ENCODE data around the gene GCC2.
"Not testable (repeated sequence)": the region's sequence is repeated elsewhere in the genome, so short reads cannot be mapped to it uniquely, and the experiment has no call there.

GCC2 gene

DNA sequence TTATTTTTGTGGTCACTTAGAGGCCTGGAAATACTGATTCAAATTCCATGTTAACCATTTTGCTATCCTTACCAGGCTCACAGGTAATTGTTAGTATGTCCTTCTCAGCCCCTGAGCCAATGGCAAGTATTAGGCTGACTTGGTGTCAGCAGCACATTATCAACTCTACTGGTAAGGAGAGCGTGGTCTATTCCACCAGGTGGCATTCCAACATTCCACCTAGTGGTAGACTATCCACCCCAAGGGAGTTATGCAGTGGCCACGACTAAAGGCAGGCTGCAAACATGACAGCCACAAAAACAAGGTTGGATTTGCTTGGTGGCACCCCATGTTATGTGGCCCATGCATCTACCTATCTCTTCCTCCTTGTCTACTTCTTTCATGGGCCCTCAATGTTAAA is 31.8 kb upstream of the GCC2 start:
- H3K36me3 ChIP-seq (ENCODE audit: control insufficient read depth, insufficient read depth, low read length) = no peaks in the 10 kb centered on the region
- H3K4me1 ChIP-seq (ENCODE audit: control insufficient read depth, insufficient read depth, low read length) = no peaks in the 10 kb centered on the region
- H3K9ac ChIP-seq (ENCODE audit: low read length) = no peak overlapping the region
- no peak overlapping the region for H3K4me3 ChIP-seq (ENCODE audit: low read length)
- H3K27me3 ChIP-seq (ENCODE audit: control insufficient read depth, insufficient read depth, low read length) = no peaks in the 10 kb centered on the region
- no peaks in the 10 kb centered on the region for H3K9me3 ChIP-seq (ENCODE audit: control insufficient read depth, low read length)

DNA sequence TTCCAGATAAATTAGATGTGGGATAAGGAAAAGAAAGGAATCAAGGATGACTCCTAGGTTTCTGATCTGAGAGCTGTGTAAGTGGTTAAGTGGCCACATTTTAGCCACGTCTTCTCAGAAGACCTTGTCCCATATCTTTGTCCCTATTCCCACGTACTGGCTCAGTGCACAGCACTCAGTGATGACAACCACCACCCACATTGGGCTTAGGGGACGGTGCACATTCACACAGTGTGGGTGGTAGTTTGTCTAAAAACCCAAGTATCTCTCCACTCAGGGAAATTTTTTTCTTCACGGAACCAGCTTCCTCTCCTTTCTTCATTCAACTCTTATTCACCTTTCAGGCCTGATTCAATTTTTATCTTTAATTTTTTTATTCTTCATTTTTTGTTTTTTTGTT is 30.6 kb upstream of the GCC2 start:
- no peaks in the 10 kb centered on the region for H3K36me3 ChIP-seq (ENCODE audit: control insufficient read depth, insufficient read depth, low read length)
- no peak overlapping the region for H3K4me3 ChIP-seq (ENCODE audit: low read length)
- no peak overlapping the region for H3K9ac ChIP-seq (ENCODE audit: low read length)
- no peaks in the 10 kb centered on the region for H3K27me3 ChIP-seq (ENCODE audit: control insufficient read depth, insufficient read depth, low read length)
- H3K4me1 ChIP-seq (ENCODE audit: control insufficient read depth, insufficient read depth, low read length) = no peaks in the 10 kb centered on the region
- no peaks in the 10 kb centered on the region for H3K9me3 ChIP-seq (ENCODE audit: control insufficient read depth, low read length)

- Histone ChIP-seq H3K27me3 (ENCODE audit: control insufficient read depth, insufficient read depth, low read length) (no peaks in the 10 kb centered on the region), H3K4me3 (ENCODE audit: low read length) (no peak overlapping the region), H3K9me3 (ENCODE audit: control insufficient read depth, low read length) (no peaks in the 10 kb centered on the region), H3K4me1 (ENCODE audit: control insufficient read depth, insufficient read depth, low read length) (no peaks in the 10 kb centered on the region), H3K9ac (ENCODE audit: low read length) (no peak overlapping the region), H3K36me3 (ENCODE audit: control insufficient read depth, insufficient read depth, low read length) (no peaks in the 10 kb centered on the region)
Measured at GRCh38 chr2:108423067-108423466, 25.9 kb upstream of the GCC2 start.

DNA sequence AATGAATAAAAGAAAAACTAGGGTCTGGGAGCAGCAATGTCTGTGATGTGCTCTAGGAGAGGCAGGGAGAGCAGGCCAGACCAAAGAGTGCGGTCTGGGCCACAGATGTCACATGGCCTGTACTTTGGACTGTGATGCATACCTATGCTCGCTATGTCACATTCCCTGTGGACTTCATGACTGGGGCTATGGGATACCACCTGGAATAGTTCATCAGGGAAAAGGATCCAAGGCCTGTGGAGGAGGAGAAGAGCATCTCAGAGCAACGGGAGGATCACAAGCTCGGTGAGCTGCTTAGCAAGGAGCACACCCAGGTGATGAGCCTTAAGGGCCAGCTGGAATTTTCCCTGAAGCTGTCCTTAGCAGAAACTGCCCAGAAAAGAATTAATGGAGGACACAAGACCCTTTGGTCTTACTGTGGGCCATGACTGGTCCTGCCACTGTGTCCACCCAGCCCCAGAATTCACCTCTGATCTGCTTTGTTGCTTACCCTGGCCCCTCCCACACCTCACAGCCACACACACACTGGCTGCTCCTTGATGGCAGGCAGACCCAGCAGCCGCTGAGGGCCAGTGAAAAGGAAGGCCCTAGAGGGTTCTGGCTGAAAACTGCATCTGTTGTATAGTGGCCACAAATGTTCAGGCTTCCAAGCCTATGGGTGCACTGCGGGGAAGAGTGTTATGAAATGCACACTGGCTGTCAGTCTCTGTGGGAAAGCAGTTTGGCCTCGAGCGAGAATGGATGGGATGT is 25.3 kb upstream of the GCC2 start:
- Histone ChIP-seq H3K4me1 (ENCODE audit: control insufficient read depth, insufficient read depth, low read length) (no peaks in the 10 kb centered on the region), H3K27me3 (ENCODE audit: control insufficient read depth, insufficient read depth, low read length) (no peaks in the 10 kb centered on the region), H3K4me3 (ENCODE audit: low read length) (no peak overlapping the region), H3K9me3 (ENCODE audit: control insufficient read depth, low read length) (no peaks in the 10 kb centered on the region), H3K36me3 (ENCODE audit: control insufficient read depth, insufficient read depth, low read length) (no peaks in the 10 kb centered on the region), H3K9ac (ENCODE audit: low read length) (no peak overlapping the region)

GRCh38 chr2:108428286-108429009 is 20.6 kb upstream of the GCC2 start:
- no peaks in the 10 kb centered on the region for H3K9me3 ChIP-seq (ENCODE audit: control insufficient read depth, low read length)
- H3K36me3 ChIP-seq (ENCODE audit: control insufficient read depth, insufficient read depth, low read length) = no peaks in the 10 kb centered on the region
- no peak overlapping the region for H3K4me3 ChIP-seq (ENCODE audit: low read length)

DNA sequence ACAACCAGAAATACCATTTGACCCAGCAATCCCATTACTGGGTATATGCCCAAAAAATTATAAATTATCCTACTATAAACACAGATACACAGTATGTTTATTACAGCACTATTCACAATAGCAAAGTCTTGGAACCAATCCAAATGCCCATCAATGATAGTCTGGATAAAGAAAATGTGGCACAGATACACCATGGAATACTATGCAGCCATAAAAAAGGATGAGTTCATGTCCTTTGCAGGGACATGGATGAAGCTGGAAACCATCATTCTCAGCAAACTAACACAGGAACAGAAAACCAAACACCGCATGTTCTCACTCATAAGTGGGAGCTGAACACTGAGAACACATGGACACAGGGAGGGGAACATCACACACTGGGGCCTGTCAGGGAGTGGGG is 13.4 kb upstream of the GCC2 start:
- H3K36me3 ChIP-seq (ENCODE audit: control insufficient read depth, insufficient read depth, low read length); H3K4me3 ChIP-seq (ENCODE audit: low read length); H3K9me3 ChIP-seq (ENCODE audit: control insufficient read depth, low read length); H3K27me3 ChIP-seq (ENCODE audit: control insufficient read depth, insufficient read depth, low read length); H3K9ac ChIP-seq (ENCODE audit: low read length); H3K4me1 ChIP-seq (ENCODE audit: control insufficient read depth, insufficient read depth, low read length): not testable (repeated sequence)

More at GRCh38 chr2:108428286-108429009, 20.6 kb upstream of the GCC2 start:
- Histone ChIP-seq H3K9ac (ENCODE audit: low read length) (no peak overlapping the region), H3K27me3 (ENCODE audit: control insufficient read depth, insufficient read depth, low read length) (no peaks in the 10 kb centered on the region), H3K4me1 (ENCODE audit: control insufficient read depth, insufficient read depth, low read length) (no peaks in the 10 kb centered on the region)

GRCh38 chr2:108436976-108437375 is 12.0 kb upstream of the GCC2 start:
- Histone ChIP-seq H3K9ac (ENCODE audit: low read length) (no peak overlapping the region), H3K36me3 (ENCODE audit: control insufficient read depth, insufficient read depth, low read length) (no peaks in the 10 kb centered on the region), H3K27me3 (ENCODE audit: control insufficient read depth, insufficient read depth, low read length) (no peaks in the 10 kb centered on the region), H3K4me3 (ENCODE audit: low read length) (no peak overlapping the region), H3K4me1 (ENCODE audit: control insufficient read depth, insufficient read depth, low read length) (peaks cover 6% of the 10 kb centered on the region), H3K9me3 (ENCODE audit: control insufficient read depth, low read length) (no peaks in the 10 kb centered on the region)

DNA sequence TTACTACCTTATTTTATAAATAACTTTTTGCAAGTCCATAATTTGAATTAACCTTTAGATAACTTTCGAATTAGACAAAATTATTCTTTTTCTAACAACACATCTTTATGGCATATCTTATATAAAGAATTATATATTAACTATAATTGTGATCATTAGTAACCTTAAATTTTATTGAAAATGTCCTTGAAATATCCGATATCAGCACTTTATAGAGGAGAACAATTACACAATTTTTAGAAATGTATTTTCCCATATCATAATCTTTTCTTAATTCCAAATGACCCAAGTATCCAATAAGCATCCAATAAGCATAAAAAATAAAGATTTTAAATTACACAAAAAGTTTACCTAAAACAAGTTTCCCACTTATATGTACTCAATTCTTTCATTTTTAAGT is 7.3 kb upstream of the GCC2 start:
- no peak overlapping the region for H3K9ac ChIP-seq (ENCODE audit: low read length)
- no peaks in the 10 kb centered on the region for H3K36me3 ChIP-seq (ENCODE audit: control insufficient read depth, insufficient read depth, low read length)
- no peak overlapping the region for H3K4me3 ChIP-seq (ENCODE audit: low read length)
- no peaks in the 10 kb centered on the region for H3K9me3 ChIP-seq (ENCODE audit: control insufficient read depth, low read length)
- peaks cover 6% of the 10 kb centered on the region for H3K4me1 ChIP-seq (ENCODE audit: control insufficient read depth, insufficient read depth, low read length)
- H3K27me3 ChIP-seq (ENCODE audit: control insufficient read depth, insufficient read depth, low read length) = no peaks in the 10 kb centered on the region

- no peak overlapping the region for H3K9ac ChIP-seq (ENCODE audit: low read length)
- no peaks in the 10 kb centered on the region for H3K36me3 ChIP-seq (ENCODE audit: control insufficient read depth, insufficient read depth, low read length)
- no peak overlapping the region for H3K4me3 ChIP-seq (ENCODE audit: low read length)
- H3K9me3 ChIP-seq (ENCODE audit: control insufficient read depth, low read length) = no peaks in the 10 kb centered on the region
- peaks cover 4% of the 10 kb centered on the region for H3K4me1 ChIP-seq (ENCODE audit: control insufficient read depth, insufficient read depth, low read length)
- no peaks in the 10 kb centered on the region for H3K27me3 ChIP-seq (ENCODE audit: control insufficient read depth, insufficient read depth, low read length)
Measured at GRCh38 chr2:108444941-108445840, 3.8 kb upstream of the GCC2 start.

DNA sequence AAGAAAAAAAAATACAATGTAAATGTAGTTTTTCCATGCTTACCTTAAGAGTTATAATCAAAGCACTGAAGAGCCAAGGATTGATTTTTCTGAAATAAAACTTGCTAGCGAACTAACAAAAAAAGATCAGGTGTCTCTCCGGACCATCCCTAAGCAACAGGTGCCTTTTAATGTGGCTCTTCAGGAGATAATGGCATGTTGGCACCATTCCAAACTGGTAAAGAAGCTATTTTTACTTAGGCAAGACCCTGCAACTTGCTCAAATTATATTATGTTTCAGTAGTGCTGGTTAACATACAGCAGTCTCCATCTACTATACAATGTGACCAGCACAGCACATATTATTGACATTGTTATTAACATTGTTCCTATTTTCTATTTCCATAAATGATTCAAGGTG is 2.3 kb upstream of the GCC2 start:
- Histone ChIP-seq H3K9ac (ENCODE audit: low read length) (no peak overlapping the region), H3K9me3 (ENCODE audit: control insufficient read depth, low read length) (no peaks in the 10 kb centered on the region), H3K4me1 (ENCODE audit: control insufficient read depth, insufficient read depth, low read length) (peaks cover 11% of the 10 kb centered on the region), H3K27me3 (ENCODE audit: control insufficient read depth, insufficient read depth, low read length) (no peaks in the 10 kb centered on the region), H3K36me3 (ENCODE audit: control insufficient read depth, insufficient read depth, low read length) (no peaks in the 10 kb centered on the region), H3K4me3 (ENCODE audit: low read length) (no peak overlapping the region)

- H3K9ac ChIP-seq (ENCODE audit: low read length) = peak overlapping the region; percentile 85
- H3K27me3 ChIP-seq (ENCODE audit: control insufficient read depth, insufficient read depth, low read length) = no peaks in the 10 kb centered on the region
- peaks cover 15% of the 10 kb centered on the region for H3K4me1 ChIP-seq (ENCODE audit: control insufficient read depth, insufficient read depth, low read length)
- H3K4me3 ChIP-seq (ENCODE audit: low read length) = peak overlapping the region; percentile 57
- no peaks in the 10 kb centered on the region for H3K9me3 ChIP-seq (ENCODE audit: control insufficient read depth, low read length)
- H3K36me3 ChIP-seq (ENCODE audit: control insufficient read depth, insufficient read depth, low read length) = no peaks in the 10 kb centered on the region
Measured at GRCh38 chr2:108447947-108448677, 894 bp upstream of the GCC2 start.
